Measurements from ENCODE around the gene HDGFL1. TPM values are rescaled to one million over a fixed set of nuclear protein-coding genes. Genes with fewer than 3 reads are reported as not detected.

The HDGFL1 gene
- polyA plus RNA-seq, 1 donor from 2014 or later: not detected

DNA sequence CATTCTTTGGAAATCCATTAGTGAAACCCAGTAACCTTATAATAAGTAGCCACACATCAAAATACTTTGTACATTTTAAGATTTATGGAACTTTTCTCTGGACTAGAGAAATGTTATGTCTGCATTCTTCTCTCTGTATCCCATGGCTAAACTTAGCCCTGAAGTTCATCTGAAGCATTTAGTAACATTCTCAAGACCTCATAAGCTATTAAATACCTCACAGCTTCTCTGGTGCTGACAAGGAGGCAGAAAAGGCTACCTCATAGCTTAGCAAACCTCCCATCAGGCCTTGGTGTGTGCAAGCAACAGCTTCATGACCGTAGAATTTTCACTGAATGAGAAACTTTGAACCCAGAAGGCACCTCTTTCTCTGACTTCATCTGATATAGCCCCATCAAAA is 38.9 kb upstream of the HDGFL1 start:
- Histone ChIP-seq H3K9me3 (ENCODE audit: low read length) (no peaks in the 10 kb centered on the region), H3K27ac (ENCODE audit: low read length) (no peak overlapping the region), H3K79me2 (replicated peaks; ENCODE audit: insufficient read depth, low read length) (no peaks in the 10 kb centered on the region), H3K9ac (ENCODE audit: low read length) (no peak overlapping the region), H3K4me3 (ENCODE audit: low read length) (no peak overlapping the region), H3K36me3 (ENCODE audit: insufficient read depth, low read length) (no peaks in the 10 kb centered on the region), H3K4me2 (ENCODE audit: low read length) (no peak overlapping the region), H4K20me1 (ENCODE audit: insufficient read depth) (no peaks in the 10 kb centered on the region), H3F3A (ENCODE audit: insufficient read depth, low read length, poor library complexity, severe bottlenecking) (no peaks in the 10 kb centered on the region), H3K27me3 (ENCODE audit: insufficient read depth, low read depth, low read length) (no peaks in the 10 kb centered on the region), H3K9me2 (ENCODE audit: insufficient read depth, low read length) (no peaks in the 10 kb centered on the region), H2AFZ (ENCODE audit: low read depth, low read length) (no peak overlapping the region)
- TF ChIP-seq POLR2AphosphoS5 (IDR thresholded peaks at IDR 0.05) (no peak), EP300 (conservative IDR thresholded peaks at IDR 0.05; ENCODE audit: poor library complexity, severe bottlenecking) (no peak), MXI1 (conservative IDR thresholded peaks at IDR 0.05; ENCODE audit: poor library complexity, severe bottlenecking) (no peak), EZH2 (IDR thresholded peaks at IDR 0.05; ENCODE audit: borderline replicate concordance, insufficient read depth, low read length, poor library complexity, severe bottlenecking) (no peak), SMC3 (conservative IDR thresholded peaks at IDR 0.05; ENCODE audit: poor library complexity) (no peak), RAD21 (conservative IDR thresholded peaks at IDR 0.05) (no peak), TAF1 (IDR thresholded peaks at IDR 0.05; ENCODE audit: low read depth) (no peak)
- TF ChIP-seq, protein P1, sequence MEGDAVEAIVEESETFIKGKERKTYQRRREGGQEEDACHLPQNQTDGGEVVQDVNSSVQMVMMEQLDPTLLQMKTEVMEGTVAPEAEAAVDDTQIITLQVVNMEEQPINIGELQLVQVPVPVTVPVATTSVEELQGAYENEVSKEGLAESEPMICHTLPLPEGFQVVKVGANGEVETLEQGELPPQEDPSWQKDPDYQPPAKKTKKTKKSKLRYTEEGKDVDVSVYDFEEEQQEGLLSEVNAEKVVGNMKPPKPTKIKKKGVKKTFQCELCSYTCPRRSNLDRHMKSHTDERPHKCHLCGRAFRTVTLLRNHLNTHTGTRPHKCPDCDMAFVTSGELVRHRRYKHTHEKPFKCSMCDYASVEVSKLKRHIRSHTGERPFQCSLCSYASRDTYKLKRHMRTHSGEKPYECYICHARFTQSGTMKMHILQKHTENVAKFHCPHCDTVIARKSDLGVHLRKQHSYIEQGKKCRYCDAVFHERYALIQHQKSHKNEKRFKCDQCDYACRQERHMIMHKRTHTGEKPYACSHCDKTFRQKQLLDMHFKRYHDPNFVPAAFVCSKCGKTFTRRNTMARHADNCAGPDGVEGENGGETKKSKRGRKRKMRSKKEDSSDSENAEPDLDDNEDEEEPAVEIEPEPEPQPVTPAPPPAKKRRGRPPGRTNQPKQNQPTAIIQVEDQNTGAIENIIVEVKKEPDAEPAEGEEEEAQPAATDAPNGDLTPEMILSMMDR (IDR thresholded peaks at IDR 0.05; ENCODE audit: poor library complexity, severe bottlenecking): no peak
- TF ChIP-seq, protein P2, sequence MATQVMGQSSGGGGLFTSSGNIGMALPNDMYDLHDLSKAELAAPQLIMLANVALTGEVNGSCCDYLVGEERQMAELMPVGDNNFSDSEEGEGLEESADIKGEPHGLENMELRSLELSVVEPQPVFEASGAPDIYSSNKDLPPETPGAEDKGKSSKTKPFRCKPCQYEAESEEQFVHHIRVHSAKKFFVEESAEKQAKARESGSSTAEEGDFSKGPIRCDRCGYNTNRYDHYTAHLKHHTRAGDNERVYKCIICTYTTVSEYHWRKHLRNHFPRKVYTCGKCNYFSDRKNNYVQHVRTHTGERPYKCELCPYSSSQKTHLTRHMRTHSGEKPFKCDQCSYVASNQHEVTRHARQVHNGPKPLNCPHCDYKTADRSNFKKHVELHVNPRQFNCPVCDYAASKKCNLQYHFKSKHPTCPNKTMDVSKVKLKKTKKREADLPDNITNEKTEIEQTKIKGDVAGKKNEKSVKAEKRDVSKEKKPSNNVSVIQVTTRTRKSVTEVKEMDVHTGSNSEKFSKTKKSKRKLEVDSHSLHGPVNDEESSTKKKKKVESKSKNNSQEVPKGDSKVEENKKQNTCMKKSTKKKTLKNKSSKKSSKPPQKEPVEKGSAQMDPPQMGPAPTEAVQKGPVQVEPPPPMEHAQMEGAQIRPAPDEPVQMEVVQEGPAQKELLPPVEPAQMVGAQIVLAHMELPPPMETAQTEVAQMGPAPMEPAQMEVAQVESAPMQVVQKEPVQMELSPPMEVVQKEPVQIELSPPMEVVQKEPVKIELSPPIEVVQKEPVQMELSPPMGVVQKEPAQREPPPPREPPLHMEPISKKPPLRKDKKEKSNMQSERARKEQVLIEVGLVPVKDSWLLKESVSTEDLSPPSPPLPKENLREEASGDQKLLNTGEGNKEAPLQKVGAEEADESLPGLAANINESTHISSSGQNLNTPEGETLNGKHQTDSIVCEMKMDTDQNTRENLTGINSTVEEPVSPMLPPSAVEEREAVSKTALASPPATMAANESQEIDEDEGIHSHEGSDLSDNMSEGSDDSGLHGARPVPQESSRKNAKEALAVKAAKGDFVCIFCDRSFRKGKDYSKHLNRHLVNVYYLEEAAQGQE (IDR thresholded peaks at IDR 0.05; ENCODE audit: borderline replicate concordance): no peak

DNA sequence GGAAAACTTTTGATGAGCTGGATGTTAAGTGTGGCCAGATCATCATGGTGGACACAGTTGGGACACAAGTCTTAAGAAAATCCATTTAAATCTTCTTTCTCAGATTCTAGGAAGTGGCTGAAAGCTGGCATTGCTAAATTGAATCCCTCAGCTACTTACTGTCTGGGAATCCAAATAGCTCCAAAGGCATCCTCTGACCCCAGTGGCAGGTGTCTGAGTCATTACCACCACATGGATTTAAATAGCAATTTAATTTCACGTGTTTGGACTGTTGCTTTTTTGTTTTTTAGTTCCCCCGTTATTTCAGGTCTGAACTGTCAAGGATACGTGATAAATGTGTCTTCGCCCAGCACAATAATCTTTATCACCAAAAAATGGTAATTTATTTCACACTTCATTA is 33.2 kb upstream of the HDGFL1 start:
- Histone ChIP-seq H3K9me2 (ENCODE audit: insufficient read depth, low read length) (no peaks in the 10 kb centered on the region), H4K20me1 (ENCODE audit: insufficient read depth) (no peaks in the 10 kb centered on the region), H3K9ac (ENCODE audit: low read length) (no peak overlapping the region), H3K4me2 (ENCODE audit: low read length) (no peak overlapping the region), H3K27me3 (ENCODE audit: insufficient read depth, low read depth, low read length) (no peaks in the 10 kb centered on the region), H3F3A (ENCODE audit: insufficient read depth, low read length, poor library complexity, severe bottlenecking) (no peaks in the 10 kb centered on the region), H2AFZ (ENCODE audit: low read depth, low read length) (no peak overlapping the region), H3K9me3 (ENCODE audit: low read length) (no peaks in the 10 kb centered on the region), H3K27ac (ENCODE audit: low read length) (no peak overlapping the region), H3K36me3 (ENCODE audit: insufficient read depth, low read length) (no peaks in the 10 kb centered on the region), H3K4me3 (ENCODE audit: low read length) (no peak overlapping the region), H3K79me2 (replicated peaks; ENCODE audit: insufficient read depth, low read length) (no peaks in the 10 kb centered on the region)
- TF ChIP-seq, protein P1 (IDR thresholded peaks at IDR 0.05; ENCODE audit: poor library complexity, severe bottlenecking): no peak
- TF ChIP-seq TAF1 (IDR thresholded peaks at IDR 0.05; ENCODE audit: low read depth) (no peak), MXI1 (conservative IDR thresholded peaks at IDR 0.05; ENCODE audit: poor library complexity, severe bottlenecking) (no peak), EZH2 (IDR thresholded peaks at IDR 0.05; ENCODE audit: borderline replicate concordance, insufficient read depth, low read length, poor library complexity, severe bottlenecking) (no peak), RAD21 (conservative IDR thresholded peaks at IDR 0.05) (no peak), EP300 (conservative IDR thresholded peaks at IDR 0.05; ENCODE audit: poor library complexity, severe bottlenecking) (no peak)
